ENCODE results near the gene TEN1. TPM values are rescaled to one million over a fixed set of nuclear protein-coding genes. Genes with fewer than 3 reads are reported as not detected.

TEN1 gene
- total and polyA plus RNA-seq, 2 donors (not counting 1 experiment from before 2014, with no cell fraction given): 9.4 to 10.3 TPM

- H3K79me2 ChIP-seq (ENCODE audit: control insufficient read depth, insufficient read depth, low read length): no peaks in the 10 kb centered on the region
- H3K9ac ChIP-seq (ENCODE audit: insufficient read depth, low read length): no peak overlapping the region
- TF ChIP-seq EZH2 (IDR thresholded peaks at IDR 0.05; ENCODE audit: low read length, missing control alignments) (no peak), CTCF (conservative IDR thresholded peaks at IDR 0.05 in 1 of 2, IDR thresholded peaks at IDR 0.05 in 1 of 2; ENCODE audit: low read depth in 1 of 2, low read length in 2 of 2) (no peak)
- H4K20me1 ChIP-seq (ENCODE audit: control insufficient read depth, extremely low read depth, insufficient read depth, low read length): no peaks in the 10 kb centered on the region
- no peaks in the 10 kb centered on the region for H3K4me1 ChIP-seq (ENCODE audit: control insufficient read depth, extremely low read depth, insufficient read depth, low read length)
- H3K27me3 ChIP-seq (ENCODE audit: control insufficient read depth, insufficient read depth, low read length): no peaks in the 10 kb centered on the region
- no peak overlapping the region for H3K4me2 ChIP-seq (ENCODE audit: extremely low read depth, insufficient read depth, low read length)
- H2AFZ ChIP-seq (ENCODE audit: low read length): no peak overlapping the region
- no peaks in the 10 kb centered on the region for H3K9me3 ChIP-seq (ENCODE audit: control insufficient read depth, insufficient read depth, low read depth, low read length)
- H3K36me3 ChIP-seq (ENCODE audit: control insufficient read depth, insufficient read depth, low read length): peaks cover 4% of the 10 kb centered on the region
- no peak overlapping the region for H3K4me3 ChIP-seq (replicated peaks in 1 of 4; ENCODE audit: control extremely low read depth in 1 of 4, insufficient read depth in 1 of 4, low read depth in 3 of 4, low read length in 4 of 4)
- DNase-seq (ENCODE audit: low read depth in 2 of 2): no peak
- no peak overlapping the region for H3K27ac ChIP-seq (ENCODE audit: insufficient read depth, low read length)
These were observed 33.8 kb upstream of the TEN1 start for GRCh38 chr17:75945211-75945610.

GRCh38 chr17:75950421-75950820 is 28.6 kb upstream of the TEN1 start:
- H3K4me2 ChIP-seq (ENCODE audit: extremely low read depth, insufficient read depth, low read length): no peak overlapping the region
- H3K9me3 ChIP-seq (ENCODE audit: control insufficient read depth, insufficient read depth, low read depth, low read length): no peaks in the 10 kb centered on the region
- no peak for DNase-seq (ENCODE audit: low read depth in 2 of 2)
- no peak overlapping the region for H3K4me3 ChIP-seq (replicated peaks in 1 of 4; ENCODE audit: control extremely low read depth in 1 of 4, insufficient read depth in 1 of 4, low read depth in 3 of 4, low read length in 4 of 4)
- no peak overlapping the region for H3K9ac ChIP-seq (ENCODE audit: insufficient read depth, low read length)
- no peak overlapping the region for H3K27ac ChIP-seq (ENCODE audit: insufficient read depth, low read length)
- H2AFZ ChIP-seq (ENCODE audit: low read length): no peak overlapping the region
- TF ChIP-seq EZH2 (IDR thresholded peaks at IDR 0.05; ENCODE audit: low read length, missing control alignments): no peak
- H3K36me3 ChIP-seq (ENCODE audit: control insufficient read depth, insufficient read depth, low read length): peaks cover 8% of the 10 kb centered on the region
- no peaks in the 10 kb centered on the region for H3K79me2 ChIP-seq (ENCODE audit: control insufficient read depth, insufficient read depth, low read length)
- no peaks in the 10 kb centered on the region for H4K20me1 ChIP-seq (ENCODE audit: control insufficient read depth, extremely low read depth, insufficient read depth, low read length)
- H3K27me3 ChIP-seq (ENCODE audit: control insufficient read depth, insufficient read depth, low read length): no peaks in the 10 kb centered on the region
- no peaks in the 10 kb centered on the region for H3K4me1 ChIP-seq (ENCODE audit: control insufficient read depth, extremely low read depth, insufficient read depth, low read length)

- no peaks in the 10 kb centered on the region for H3K27me3 ChIP-seq (ENCODE audit: control insufficient read depth, insufficient read depth, low read length)
- DNase-seq (ENCODE audit: low read depth in 2 of 2): peak; percentile 20 to 61
- H3K27ac ChIP-seq (ENCODE audit: insufficient read depth, low read length): no peak overlapping the region
- H3K9ac ChIP-seq (ENCODE audit: insufficient read depth, low read length): no peak overlapping the region
- H3K79me2 ChIP-seq (ENCODE audit: control insufficient read depth, insufficient read depth, low read length): no peaks in the 10 kb centered on the region
- no peak overlapping the region for H3K4me3 ChIP-seq (replicated peaks in 1 of 4; ENCODE audit: control extremely low read depth in 1 of 4, insufficient read depth in 1 of 4, low read depth in 3 of 4, low read length in 4 of 4)
- no peaks in the 10 kb centered on the region for H4K20me1 ChIP-seq (ENCODE audit: control insufficient read depth, extremely low read depth, insufficient read depth, low read length)
- no peaks in the 10 kb centered on the region for H3K9me3 ChIP-seq (ENCODE audit: control insufficient read depth, insufficient read depth, low read depth, low read length)
- no peak overlapping the region for H3K4me2 ChIP-seq (ENCODE audit: extremely low read depth, insufficient read depth, low read length)
- no peak overlapping the region for H2AFZ ChIP-seq (ENCODE audit: low read length)
- H3K36me3 ChIP-seq (ENCODE audit: control insufficient read depth, insufficient read depth, low read length): peaks cover 8% of the 10 kb centered on the region
- TF ChIP-seq EZH2 (IDR thresholded peaks at IDR 0.05; ENCODE audit: low read length, missing control alignments): no peak
- TF ChIP-seq CTCF (conservative IDR thresholded peaks at IDR 0.05 in 1 of 2, IDR thresholded peaks at IDR 0.05 in 1 of 2; ENCODE audit: low read depth in 1 of 2, low read length in 2 of 2): no peak
- H3K4me1 ChIP-seq (ENCODE audit: control insufficient read depth, extremely low read depth, insufficient read depth, low read length): no peaks in the 10 kb centered on the region
These were observed 28.0 kb upstream of the TEN1 start for GRCh38 chr17:75950855-75951554.
